OCI-M1 (cell line): ENCODE results near the gene CST7.

Experiments used
- DNase-seq: peaks from one replicate; lab custom pipeline; 2025; lab: John Stamatoyannopoulos, UW

Gene CST7

GRCh38 chr20:24950836-24951525 lies 1.9 kb downstream of the CST7 start:
- DNase-seq: no peak

- DNase-seq: no peak
These were observed 2.5 kb downstream of the CST7 start for GRCh38 chr20:24951536-24952083.

GRCh38 chr20:24952376-24953208 lies 3.5 kb downstream of the CST7 start:
- DNase-seq: no peak

- DNase-seq: no peak
These were observed 4.1 kb downstream of the CST7 start for GRCh38 chr20:24953209-24953575.

- DNase-seq: no peak
These were observed 4.6 kb downstream of the CST7 start for GRCh38 chr20:24953621-24954133.

GRCh38 chr20:24954151-24954550 lies 5.1 kb downstream of the CST7 start:
- no peak for DNase-seq

GRCh38 chr20:24954566-24954965 lies 5.5 kb downstream of the CST7 start:
- no peak for DNase-seq

- no peak for DNase-seq
These were observed 6.0 kb downstream of the CST7 start for GRCh38 chr20:24955045-24955444.

GRCh38 chr20:24956001-24956841 lies 7.2 kb downstream of the CST7 start:
- no peak for DNase-seq

GRCh38 chr20:24957326-24958016 lies 8.4 kb downstream of the CST7 start:
- no peak for DNase-seq

GRCh38 chr20:24958506-24959385 lies 9.7 kb downstream of the CST7 start:
- no peak for DNase-seq

GRCh38 chr20:24959591-24960301 lies 10.7 kb downstream of the CST7 start:
- DNase-seq: no peak

GRCh38 chr20:24960302-24960801 lies 11.3 kb downstream of the CST7 start:
- no peak for DNase-seq

- DNase-seq: no peak
These were observed 11.8 kb downstream of the CST7 start for GRCh38 chr20:24960861-24961260.

GRCh38 chr20:24961384-24962181 lies 12.5 kb downstream of the CST7 start:
- DNase-seq: no peak

- DNase-seq: no peak
These were observed 13.1 kb downstream of the CST7 start for GRCh38 chr20:24962182-24962492.

GRCh38 chr20:24962510-24962909 lies 13.4 kb downstream of the CST7 start:
- DNase-seq: no peak

GRCh38 chr20:24963672-24964505 lies 14.8 kb downstream of the CST7 start:
- DNase-seq: no peak
